ENCODE data around the gene COCH. TPM values are rescaled to one million over a fixed set of nuclear protein-coding genes. Genes with fewer than 3 reads are reported as not detected.
"Not testable (repeated sequence)": the region's sequence is repeated elsewhere in the genome, so short reads cannot be mapped to it uniquely, and the experiment has no call there.

The COCH gene
- total and polyA plus RNA-seq, 10 of the 15 experiments (the other 5 are each of a cell fraction or from before 2014, with no cell fraction given): 1.8 to 8.3 (median 5.1) TPM

DNA sequence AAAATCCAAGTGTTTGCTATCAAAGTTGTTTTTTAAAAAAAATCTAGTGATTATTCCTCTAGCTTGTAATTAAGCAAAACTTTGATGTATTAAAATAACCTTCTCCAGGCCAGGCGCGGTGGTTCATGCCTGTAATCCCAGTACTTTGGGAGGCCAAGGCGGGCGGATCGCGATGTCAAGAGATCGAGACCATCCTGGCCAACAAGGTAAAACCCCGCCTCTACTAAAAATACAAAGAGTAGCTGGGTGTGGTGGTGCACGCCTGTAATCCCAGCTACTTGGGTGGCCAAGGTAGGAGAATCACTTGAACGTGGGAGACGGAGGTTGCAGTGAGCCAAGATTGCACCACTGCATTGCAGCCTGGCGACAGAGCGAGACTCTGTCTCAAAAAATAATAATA lies 59.6 kb downstream of the COCH start:
- in situ Hi-C loops (cut with MboI); H3K27me3 ChIP-seq (replicated peaks in 1 of 2; ENCODE audit: control insufficient read depth in 2 of 2, insufficient read depth in 2 of 2, low read length in 1 of 2); H3K9me3 ChIP-seq (replicated peaks; ENCODE audit: control insufficient read depth, insufficient read depth, low read length); BruUV-seq (replicated peaks); FAIRE-seq; RAD21 ChIA-PET (ENCODE audit: unreplicated experiment); H3K79me2 ChIP-seq (ENCODE audit: control insufficient read depth, insufficient read depth, low read length); ATAC-seq; DNase-seq (ENCODE audit: low read depth, low spot score); intact Hi-C loops (cut with micrococcal nuclease; ENCODE audit: unreplicated experiment); H3K27ac ChIP-seq (ENCODE audit: control insufficient read depth, insufficient read depth); H2AFZ ChIP-seq (ENCODE audit: control insufficient read depth, low read depth, low read length); H3K4me3 ChIP-seq; H3K4me2 ChIP-seq (ENCODE audit: control insufficient read depth, insufficient read depth); H3K4me1 ChIP-seq (ENCODE audit: control insufficient read depth, insufficient read depth, low read length); H3K9ac ChIP-seq (ENCODE audit: control insufficient read depth, insufficient read depth, low read length); H4K20me1 ChIP-seq (ENCODE audit: control insufficient read depth, insufficient read depth): not testable (repeated sequence)
- ChIA-PET POLR2A (interaction anchor here (0.8 kb wide), 1 partner anchor 18 kb away, joined by 3 read pairs; no protein-coding TSS in a partner anchor), SMC1A (ENCODE audit: uncharacterized antibody, unreplicated experiment) (interaction anchor here (0.6 to 1.8 kb wide), 2 partner anchors 14 to 21 kb away, joined by 4 to 6 read pairs; no protein-coding TSS in a partner anchor), CTCF (interaction anchor here (0.6 to 1.7 kb wide), 4 partner anchors 10 to 465 kb away, joined by 3 to 5 read pairs (median 4); no protein-coding TSS in a partner anchor)
- H3K36me3 ChIP-seq (ENCODE audit: control insufficient read depth in 2 of 2, insufficient read depth in 2 of 2, low read length in 1 of 2): peaks cover 0 to 13% of the 10 kb centered on the region in 2 experiments; a peak in 2 of 4 replicates
- 99% methylated on average over 13 of the region's 13 CpGs for WGBS (ENCODE audit: insufficient coverage, insufficient replicate concordance, low lambda C conversion rate, missing lambda C conversion rate)

DNA sequence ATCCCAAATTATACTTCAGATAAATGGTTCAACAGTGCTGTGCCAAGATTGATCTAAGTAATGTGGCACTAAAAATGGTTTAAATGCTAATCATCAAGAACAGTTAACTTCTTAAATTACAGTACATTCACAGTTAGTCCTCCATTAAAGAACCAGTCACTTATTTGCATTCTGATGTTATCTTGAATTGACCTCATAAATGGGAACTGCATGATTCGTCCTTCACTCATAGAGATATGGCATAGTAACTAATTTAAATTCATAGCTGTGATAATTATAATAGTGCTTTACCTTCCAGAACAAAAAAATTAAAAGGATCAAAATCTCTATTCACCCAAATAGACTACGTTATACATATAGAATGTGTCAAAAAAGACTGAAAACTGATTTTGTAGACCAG lies 61.1 kb downstream of the COCH start:
- ChIA-PET RAD21 (ENCODE audit: unreplicated experiment) (no interaction called here), POLR2A (no interaction called here), SMC1A (ENCODE audit: uncharacterized antibody, unreplicated experiment) (no interaction called here), CTCF (no interaction called here)
- Histone ChIP-seq H3K27me3 (replicated peaks in 1 of 2; ENCODE audit: control insufficient read depth in 2 of 2, insufficient read depth in 2 of 2, low read length in 1 of 2) (no peaks in the 10 kb centered on the region), H3K4me2 (ENCODE audit: control insufficient read depth, insufficient read depth) (no peak overlapping the region), H4K20me1 (ENCODE audit: control insufficient read depth, insufficient read depth) (no peaks in the 10 kb centered on the region), H3K4me1 (ENCODE audit: control insufficient read depth, insufficient read depth, low read length) (no peaks in the 10 kb centered on the region), H3K79me2 (ENCODE audit: control insufficient read depth, insufficient read depth, low read length) (no peaks in the 10 kb centered on the region), H2AFZ (ENCODE audit: control insufficient read depth, low read depth, low read length) (no peak overlapping the region), H3K9me3 (replicated peaks; ENCODE audit: control insufficient read depth, insufficient read depth, low read length) (no peaks in the 10 kb centered on the region), H3K27ac (ENCODE audit: control insufficient read depth, insufficient read depth) (no peak overlapping the region), H3K9ac (ENCODE audit: control insufficient read depth, insufficient read depth, low read length) (no peak overlapping the region), H3K36me3 (ENCODE audit: control insufficient read depth in 2 of 2, insufficient read depth in 2 of 2, low read length in 1 of 2) (peaks cover 0 to 13% of the 10 kb centered on the region in 2 experiments; a peak in 2 of 4 replicates), H3K4me3 (no peak overlapping the region)
- BruUV-seq (replicated peaks): no TSS peak
- ATAC-seq (no peak), FAIRE-seq (peak; percentile 74), DNase-seq (ENCODE audit: low read depth, low spot score) (no peak)
- 100% methylated on average over 2 of the region's 2 CpGs for WGBS (ENCODE audit: insufficient coverage, insufficient replicate concordance, low lambda C conversion rate, missing lambda C conversion rate)
- in situ Hi-C loops (cut with MboI) (no loop called here), intact Hi-C loops (cut with micrococcal nuclease; ENCODE audit: unreplicated experiment) (no loop called here)
- TF ChIP-seq TCF7 (IDR thresholded peaks at IDR 0.05; ENCODE audit: borderline replicate concordance): no peak
- no peak for TF ChIP-seq MYB (IDR thresholded peaks at IDR 0.05; ENCODE audit: borderline replicate concordance, low read depth, low read length)
- TF ChIP-seq, protein P1, sequence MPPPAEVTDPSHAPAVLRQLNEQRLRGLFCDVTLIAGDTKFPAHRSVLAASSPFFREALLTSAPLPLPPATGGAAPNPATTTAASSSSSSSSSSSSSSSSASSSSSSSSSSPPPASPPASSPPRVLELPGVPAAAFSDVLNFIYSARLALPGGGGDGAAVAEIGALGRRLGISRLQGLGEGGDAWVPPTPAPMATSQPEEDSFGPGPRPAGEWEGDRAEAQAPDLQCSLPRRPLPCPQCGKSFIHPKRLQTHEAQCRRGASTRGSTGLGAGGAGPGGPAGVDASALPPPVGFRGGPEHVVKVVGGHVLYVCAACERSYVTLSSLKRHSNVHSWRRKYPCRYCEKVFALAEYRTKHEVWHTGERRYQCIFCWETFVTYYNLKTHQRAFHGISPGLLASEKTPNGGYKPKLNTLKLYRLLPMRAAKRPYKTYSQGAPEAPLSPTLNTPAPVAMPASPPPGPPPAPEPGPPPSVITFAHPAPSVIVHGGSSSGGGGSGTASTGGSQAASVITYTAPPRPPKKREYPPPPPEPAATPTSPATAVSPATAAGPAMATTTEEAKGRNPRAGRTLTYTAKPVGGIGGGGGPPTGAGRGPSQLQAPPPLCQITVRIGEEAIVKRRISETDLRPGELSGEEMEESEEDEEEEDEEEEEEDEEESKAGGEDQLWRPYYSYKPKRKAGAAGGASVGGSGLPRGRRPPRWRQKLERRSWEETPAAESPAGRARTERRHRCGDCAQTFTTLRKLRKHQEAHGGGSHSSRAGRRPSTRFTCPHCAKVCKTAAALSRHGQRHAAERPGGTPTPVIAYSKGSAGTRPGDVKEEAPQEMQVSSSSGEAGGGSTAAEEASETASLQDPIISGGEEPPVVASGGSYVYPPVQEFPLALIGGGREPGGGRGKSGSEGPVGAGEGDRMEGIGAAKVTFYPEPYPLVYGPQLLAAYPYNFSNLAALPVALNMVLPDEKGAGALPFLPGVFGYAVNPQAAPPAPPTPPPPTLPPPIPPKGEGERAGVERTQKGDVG (CRISPR knock-in tag; IDR thresholded peaks at IDR 0.05): no peak
- TF ChIP-seq WRNIP1 (IDR thresholded peaks at IDR 0.05; ENCODE audit: borderline replicate concordance, low read depth, low read length): no peak
- no peak for TF ChIP-seq EP300 (IDR thresholded peaks at IDR 0.05; ENCODE audit: borderline replicate concordance in 1 of 2, control insufficient read depth in 1 of 2, low read depth in 2 of 2, low read length in 2 of 2)
- no peak for TF ChIP-seq ZNF384 (IDR thresholded peaks at IDR 0.05; ENCODE audit: borderline replicate concordance, low read depth, low read length)
- TF ChIP-seq, protein P2, sequence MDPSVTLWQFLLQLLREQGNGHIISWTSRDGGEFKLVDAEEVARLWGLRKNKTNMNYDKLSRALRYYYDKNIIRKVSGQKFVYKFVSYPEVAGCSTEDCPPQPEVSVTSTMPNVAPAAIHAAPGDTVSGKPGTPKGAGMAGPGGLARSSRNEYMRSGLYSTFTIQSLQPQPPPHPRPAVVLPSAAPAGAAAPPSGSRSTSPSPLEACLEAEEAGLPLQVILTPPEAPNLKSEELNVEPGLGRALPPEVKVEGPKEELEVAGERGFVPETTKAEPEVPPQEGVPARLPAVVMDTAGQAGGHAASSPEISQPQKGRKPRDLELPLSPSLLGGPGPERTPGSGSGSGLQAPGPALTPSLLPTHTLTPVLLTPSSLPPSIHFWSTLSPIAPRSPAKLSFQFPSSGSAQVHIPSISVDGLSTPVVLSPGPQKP (IDR thresholded peaks at IDR 0.05; ENCODE audit: low read depth, low read length): no peak
- TF ChIP-seq BCL11A (IDR thresholded peaks at IDR 0.05; ENCODE audit: low read depth, low read length): no peak
- TF ChIP-seq NR2F1 (conservative IDR thresholded peaks at IDR 0.05): no peak
- TF ChIP-seq, protein P3, sequence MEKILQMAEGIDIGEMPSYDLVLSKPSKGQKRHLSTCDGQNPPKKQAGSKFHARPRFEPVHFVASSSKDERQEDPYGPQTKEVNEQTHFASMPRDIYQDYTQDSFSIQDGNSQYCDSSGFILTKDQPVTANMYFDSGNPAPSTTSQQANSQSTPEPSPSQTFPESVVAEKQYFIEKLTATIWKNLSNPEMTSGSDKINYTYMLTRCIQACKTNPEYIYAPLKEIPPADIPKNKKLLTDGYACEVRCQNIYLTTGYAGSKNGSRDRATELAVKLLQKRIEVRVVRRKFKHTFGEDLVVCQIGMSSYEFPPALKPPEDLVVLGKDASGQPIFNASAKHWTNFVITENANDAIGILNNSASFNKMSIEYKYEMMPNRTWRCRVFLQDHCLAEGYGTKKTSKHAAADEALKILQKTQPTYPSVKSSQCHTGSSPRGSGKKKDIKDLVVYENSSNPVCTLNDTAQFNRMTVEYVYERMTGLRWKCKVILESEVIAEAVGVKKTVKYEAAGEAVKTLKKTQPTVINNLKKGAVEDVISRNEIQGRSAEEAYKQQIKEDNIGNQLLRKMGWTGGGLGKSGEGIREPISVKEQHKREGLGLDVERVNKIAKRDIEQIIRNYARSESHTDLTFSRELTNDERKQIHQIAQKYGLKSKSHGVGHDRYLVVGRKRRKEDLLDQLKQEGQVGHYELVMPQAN (conservative IDR thresholded peaks at IDR 0.05): no peak
- no peak for TF ChIP-seq BACH1 (IDR thresholded peaks at IDR 0.05; ENCODE audit: borderline replicate concordance)

All from GM12878 (cell line).